Activated naive CD8-positive, alpha-beta T cell treated with anti-CD3 and anti-CD28 coated beads, Interleukin-2, amount 50 U/mL, for 16 hours (primary cell): Measurements from ENCODE around the gene FKBP9.
"Not testable (repeated sequence)": the region's sequence is repeated elsewhere in the genome, so short reads cannot be mapped to it uniquely, and the experiment has no call there.

Experiments used
- DNase-seq: peaks from one replicate; pipeline ENCODE4 v3.0.0-alpha.2; 2020; ENCODE audit warnings: low read depth, low spot score

FKBP9 gene

DNA sequence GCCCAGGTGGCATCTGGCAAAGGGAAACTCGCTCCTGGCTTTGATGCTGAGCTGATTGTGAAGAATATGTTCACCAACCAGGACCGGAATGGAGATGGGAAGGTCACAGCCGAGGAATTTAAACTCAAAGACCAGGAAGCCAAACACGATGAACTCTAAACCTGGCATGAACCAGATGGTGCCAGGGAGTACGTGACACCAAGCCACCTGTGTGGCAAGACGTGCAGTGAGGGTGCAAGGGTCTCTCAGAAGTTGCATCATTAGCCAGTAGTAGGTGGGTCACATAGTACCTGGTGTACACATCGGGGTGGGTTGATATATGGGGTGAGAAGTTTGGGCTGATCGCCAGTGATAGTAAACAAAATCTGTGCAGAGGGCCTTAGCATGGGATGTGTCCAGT lies 48.0 kb downstream of the FKBP9 start:
- DNase-seq: not testable (repeated sequence)

DNA sequence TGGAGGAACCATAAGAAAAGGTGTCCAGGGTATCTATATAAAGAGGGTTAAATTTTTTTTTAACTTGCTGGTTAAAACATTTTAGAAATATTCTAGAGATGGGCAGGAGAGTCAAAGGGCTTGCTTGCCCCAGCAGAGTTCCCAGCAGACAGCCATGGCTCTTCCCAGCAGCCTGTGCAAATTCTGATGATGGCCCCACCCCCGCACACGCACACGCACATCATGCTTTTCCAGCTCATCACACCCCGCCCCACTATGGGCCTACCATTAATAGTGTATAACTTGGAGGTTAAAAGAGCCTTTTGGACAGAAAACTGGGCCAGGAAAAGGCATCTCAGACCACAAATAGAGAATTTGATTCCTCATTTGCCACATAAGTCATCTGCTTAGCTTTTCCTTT lies 48.5 kb downstream of the FKBP9 start:
- DNase-seq: not testable (repeated sequence)

DNA sequence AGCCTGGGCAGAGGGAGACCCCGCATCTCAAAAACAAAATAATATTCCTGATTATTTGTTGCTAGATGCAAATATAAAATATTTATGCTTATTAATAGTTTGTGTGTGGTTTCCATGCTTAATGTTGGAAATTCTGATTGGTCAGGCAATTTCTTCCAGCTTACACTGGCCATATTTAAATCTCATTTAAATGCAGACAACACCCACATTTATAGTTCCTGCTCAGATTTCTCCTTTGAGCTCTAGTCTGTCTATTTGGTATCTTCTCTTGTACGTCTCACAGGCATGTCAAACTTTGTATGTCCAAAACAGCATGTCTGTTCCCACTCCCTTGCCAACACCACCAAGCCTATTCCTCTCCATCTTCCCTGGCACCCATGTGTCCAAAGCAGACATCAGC lies 52.5 kb downstream of the FKBP9 start:
- no peak for DNase-seq

DNA sequence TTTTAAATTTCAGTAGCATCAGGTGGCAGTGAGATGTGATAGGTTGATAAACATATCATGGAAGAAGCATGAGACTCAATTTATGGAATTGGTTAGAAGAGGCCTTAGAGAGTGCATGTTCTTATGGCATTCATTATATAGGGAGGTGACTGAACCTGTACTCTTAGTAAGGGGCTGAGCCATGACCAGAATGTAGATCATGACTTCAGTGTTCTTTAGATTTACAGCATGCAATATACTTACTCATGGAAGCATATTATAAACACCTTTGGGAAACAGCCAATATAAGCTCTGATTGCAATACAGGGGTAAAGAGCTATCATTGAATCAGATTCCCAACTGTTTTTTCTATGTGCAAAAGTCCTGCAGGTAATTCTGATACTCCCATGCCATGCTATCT lies 55.1 kb downstream of the FKBP9 start:
- DNase-seq: no peak

DNA sequence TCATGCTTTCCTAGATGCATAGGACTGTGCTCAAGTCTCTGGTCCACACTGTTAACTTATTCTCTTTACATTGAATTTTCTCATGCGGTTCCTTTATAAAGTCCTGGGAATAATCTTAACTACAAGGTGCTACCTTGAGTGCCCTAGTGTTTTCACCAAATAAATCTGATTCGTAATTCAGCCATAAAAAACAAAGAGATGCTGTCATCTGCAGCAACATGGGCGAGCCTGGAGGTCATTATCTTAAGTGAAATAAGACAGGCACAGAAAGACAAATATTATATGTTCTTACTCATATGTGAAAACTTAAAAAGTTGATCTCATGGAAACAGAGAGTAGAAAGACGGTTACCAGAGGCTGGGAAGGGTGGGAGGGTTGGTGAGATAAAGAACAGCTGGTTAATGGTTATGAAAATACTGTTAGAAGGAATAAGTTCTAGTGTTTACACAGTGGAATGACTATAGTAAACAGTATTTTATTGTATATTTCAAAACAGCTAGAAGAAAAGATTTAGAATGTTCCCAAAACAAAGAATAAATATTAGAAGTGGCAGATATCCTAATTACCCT lies 67.0 kb downstream of the FKBP9 start:
- no peak for DNase-seq

DNA sequence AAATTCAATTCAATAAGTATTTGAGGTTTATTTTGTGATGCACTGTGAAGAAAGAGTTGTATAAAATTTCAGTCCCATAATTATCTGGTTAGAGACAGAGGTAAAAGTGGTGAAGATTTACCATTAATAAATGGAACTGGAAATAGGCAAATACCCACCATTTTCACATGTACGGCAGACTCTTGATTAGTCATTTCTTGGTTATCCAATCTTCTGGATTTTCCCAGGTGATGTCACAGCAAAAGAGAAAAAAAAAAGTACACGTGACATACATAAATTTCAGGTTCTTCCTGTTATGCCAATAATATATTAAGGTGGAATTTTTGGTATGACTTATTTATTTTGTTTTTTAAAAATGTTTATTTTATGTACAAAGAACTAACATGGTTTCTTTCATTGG lies 78.5 kb downstream of the FKBP9 start:
- DNase-seq: no peak

DNA sequence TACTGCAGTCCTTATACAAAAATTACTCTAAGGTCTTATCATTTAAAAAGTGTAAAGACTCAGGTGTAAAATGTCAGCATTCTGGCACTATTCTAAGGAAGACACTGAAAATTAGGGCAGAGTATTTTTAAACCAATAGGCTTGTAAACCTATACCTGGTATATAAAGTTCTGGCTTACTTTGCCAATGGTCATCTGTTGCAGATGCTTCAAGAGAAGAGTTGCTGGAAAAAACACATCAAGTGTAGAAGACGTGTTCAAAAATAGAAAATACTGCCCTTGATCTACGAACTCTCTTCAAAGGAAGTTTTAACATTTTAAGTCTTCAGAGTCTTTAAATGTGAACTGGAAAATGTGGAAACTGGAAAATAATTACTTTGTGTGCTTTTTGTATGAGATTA lies 81.4 kb downstream of the FKBP9 start:
- no peak for DNase-seq

DNA sequence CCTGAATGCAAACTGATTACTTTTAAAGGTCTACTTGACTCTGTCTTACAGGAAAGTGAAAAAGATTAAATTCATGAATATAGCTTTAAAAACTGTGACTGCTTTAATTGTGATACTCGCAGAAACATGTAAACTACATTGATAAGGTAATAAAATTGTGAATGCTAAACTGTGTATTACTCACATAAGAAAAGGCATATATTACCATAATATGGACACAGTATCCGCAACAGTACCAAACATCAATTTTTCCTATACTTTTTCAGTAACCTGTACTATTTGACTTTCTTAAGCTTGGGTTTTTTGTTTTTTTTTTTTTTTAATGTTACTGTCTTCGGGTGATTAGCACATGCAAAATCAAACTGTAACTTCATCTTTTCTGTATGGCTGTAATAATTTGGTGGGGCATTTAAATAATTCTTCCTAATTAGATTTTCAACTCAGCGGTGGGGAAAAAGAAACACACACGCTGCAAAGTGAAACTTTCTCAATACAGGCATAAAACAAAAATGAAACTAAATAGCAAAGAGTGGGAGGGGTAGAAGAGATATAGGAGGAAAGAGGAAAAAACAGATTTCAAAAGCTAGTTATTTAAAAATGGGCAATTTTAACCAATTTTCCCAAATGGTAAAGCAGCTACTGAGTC lies 82.1 kb downstream of the FKBP9 start:
- DNase-seq: no peak

DNA sequence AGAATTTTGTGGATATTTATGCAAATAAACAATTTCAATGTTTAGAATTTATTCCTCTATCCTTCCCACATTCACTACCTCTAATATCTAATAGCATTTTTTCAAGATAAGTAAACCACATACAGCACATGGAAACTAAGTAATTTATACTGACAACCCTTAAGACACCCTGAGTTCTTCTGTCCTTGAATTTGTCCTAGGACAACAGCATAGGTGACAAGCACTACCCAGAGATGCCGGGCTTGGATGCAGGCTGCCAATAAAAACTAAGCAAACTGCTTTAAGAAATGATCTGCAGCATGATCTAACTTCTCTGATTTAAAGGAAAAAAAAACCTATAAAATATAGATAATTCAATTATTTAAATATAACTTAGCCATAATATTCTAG lies 82.7 kb downstream of the FKBP9 start:
- no peak for DNase-seq

DNA sequence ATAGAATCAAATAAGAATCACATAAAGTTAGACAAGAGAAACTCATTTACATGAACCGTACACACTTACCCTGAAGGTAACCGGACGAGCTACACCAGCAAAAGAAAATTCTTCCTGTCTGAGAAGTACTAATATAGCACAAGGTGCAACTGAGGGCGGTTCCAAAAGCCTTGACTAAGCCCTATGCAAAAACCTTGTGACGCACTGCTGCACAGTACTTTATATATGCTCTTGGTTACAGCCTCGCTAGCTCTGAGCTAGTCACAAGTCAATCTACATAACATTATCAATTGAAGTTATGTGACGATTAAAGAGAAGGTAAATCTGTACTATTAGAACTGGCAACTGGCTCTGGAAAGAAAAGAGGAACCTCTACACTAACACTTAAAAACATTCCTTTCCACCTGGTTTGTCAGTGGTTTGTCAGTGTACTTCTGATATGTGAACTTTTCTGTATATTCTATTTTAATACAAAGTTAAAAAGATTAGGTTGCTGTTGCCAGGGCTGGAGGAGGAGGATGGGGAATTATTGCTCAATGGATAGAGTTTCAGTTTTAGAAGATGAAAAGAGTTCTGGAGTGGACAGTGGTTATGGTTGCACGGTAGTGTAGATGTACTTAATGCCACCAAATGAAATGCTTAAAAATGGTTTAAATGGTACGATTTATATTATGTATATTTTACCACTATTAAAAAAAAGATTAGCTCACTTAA lies 83.7 kb downstream of the FKBP9 start:
- DNase-seq: peak; percentile 15

DNA sequence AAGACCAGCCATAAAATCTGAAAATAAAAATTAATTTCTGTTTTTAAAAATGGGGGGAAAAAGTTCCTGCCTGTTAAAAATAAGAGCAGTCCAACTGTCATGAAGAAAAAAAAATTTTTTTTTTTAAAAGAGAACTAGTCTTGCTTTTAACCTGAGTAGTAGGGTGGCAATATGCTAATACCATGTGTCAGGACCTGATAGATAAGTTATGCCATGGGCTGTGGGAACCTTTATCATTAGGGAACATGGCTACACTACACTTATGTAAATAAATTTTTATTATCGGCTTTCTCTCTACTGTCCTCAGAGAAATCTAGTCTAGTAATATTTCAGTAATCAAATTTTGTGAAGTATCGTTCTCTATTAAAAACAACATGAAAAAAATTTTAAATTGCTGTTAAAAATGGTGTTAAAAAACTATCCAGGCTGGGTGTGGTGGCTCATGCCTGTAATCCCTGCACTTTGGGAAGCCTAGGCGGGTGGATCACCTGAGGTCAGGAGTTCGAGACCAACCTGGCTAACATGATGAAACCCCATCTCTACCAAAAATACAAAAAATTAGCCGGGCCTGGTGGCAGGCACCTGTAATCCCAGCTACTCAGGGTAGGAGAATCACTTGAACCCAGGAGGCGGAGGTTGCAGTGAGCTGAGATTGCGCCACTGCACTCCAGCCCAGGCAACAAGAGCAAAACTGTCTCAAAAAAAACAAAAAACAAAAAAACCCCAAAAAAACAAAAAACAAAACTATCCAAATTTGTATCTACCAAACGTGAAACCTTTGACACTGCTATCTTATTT lies 84.6 kb downstream of the FKBP9 start:
- no peak for DNase-seq

DNA sequence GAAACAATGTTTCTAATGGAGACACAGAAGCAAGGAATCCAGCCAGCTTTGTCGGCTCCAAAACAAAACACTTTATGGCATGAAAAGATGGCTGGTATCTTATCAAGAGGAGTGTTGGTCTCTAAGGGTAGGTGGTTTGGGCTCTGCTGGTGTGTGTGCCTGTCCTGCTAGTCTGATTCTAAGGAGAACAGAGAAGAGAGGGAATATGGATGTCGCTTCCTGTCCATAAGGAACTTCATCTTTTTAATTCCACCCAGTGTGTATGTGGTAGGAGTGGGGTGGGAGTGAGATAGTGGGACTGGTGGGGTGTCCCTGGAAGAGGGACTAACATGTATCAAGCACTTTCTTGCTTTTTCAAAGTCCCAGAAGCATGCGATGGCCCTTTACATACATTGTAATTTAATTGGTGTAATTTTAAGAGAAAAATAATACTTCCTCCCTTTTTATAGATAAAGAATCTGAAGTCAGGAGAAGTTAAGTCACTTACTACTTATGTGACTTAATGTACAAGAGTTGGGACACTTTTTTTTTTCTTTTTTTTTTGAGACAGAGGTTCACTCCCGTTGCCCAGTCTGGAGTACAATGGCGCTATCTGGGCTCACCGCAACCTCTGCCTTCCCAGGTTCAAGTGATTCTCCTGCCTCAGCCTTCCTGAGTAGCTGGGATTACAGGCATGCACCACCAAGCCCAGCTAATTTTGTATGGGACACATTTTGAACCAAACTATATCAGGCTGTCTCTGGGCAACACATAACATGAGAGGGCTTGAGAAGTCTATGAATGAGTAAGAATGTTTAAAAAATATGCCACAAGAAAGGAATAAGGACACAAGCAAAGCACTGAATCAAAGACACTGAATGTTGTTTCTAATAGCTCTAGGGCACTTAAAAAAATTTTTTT lies 86.5 kb downstream of the FKBP9 start:
- no peak for DNase-seq

DNA sequence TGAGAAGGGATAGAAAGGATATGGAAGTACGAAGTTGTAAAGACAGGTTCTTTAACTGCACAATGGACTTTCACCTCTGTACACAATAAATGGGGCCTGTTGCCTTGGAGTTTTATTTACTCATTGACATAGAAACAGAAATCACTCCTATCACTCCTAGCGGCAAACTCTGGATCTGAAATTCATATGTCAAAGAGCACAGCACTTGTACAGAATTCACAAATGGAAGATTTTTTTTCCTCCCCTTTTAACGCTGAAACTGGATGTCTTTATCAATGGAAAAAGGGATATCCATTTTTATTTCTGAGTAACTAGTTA lies 87.1 kb downstream of the FKBP9 start:
- DNase-seq: no peak

DNA sequence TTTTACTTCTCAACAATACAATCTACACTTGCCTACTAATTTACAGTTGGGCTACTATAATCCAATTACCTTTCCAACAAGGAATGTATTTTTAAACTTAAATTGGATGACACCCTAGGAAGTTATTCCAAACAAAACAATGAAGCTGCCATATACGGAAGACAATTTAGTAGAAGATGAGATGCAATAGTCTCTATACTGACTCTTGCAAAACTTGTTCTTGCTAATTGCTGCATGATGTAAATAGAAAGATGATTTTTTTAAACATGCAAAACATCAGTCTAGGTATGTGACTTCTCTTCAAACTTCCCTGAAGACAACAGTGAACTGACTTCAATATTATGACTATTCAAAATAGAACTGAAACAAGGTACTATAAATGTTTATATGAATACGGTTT lies 87.7 kb downstream of the FKBP9 start:
- no peak for DNase-seq

DNA sequence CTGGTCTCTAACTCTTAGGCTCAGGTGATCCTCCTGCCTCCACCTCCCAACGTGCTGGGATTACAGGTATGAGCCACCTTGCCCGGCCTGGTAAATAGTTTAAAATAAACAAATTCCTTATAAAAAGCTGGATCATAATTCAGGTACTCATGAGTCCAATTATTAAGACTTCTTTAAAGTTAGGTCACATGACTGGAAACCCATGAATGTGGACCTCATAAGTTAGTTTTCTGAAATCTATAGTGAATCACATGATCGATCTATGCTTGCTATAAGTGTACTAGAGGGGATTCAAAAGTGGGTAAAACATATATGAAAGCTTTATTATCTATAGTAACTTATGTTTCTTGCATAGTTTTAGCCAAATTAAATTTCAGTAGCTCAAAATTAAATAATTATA lies 91.0 kb downstream of the FKBP9 start:
- no peak for DNase-seq

DNA sequence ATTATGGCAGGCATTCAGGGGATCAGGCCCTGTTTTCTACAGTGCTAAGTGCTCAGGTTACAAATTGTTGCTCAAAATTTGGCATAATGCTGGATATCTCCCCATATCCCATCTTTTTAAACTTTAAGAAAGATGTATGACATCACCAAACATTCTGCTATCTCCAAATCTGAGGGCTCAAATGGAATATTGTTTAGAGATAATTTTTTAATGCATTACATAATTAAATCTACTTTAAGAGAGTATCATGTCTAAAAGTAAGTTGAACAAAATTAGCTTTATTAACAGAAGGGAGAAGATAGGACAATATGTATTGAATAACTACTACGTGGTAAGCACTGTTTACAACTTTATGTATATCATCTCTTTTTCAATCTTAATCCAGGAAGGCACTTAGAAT lies 91.5 kb downstream of the FKBP9 start:
- DNase-seq: no peak

DNA sequence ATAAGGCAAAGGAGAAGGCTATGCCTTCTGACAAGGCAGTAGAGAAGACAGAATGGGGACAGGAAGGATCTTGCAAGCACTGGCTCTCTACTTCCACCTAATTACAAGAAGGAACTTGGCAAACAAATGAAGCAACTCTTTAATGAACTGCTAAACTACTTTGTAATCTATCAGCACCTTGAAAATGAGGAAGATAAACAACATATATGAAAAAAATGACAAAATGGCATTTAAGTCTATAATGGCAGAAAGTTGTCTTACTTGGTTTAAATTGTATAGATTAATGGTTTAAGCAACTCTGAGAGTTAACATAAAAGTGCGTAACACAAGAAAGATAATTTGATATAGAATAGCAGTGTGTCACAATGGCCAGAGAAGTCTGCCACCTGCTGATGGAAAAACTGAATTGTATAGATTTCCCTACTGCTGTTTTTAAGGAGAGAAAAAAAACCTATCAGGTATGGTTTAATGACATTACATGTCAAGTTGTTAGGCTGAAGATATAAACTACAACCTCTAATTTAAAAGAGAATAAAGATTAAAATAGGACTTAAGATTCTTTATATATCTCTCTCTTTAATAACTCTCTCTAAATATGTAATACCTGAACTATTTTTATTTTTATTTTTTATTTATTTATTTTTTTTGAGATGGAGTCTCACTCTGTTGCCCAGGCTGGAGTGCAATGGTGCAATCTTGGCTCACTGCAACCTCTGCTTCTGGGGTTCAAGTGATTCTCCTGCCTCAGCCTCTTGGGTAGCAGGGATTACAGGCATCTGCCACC lies 93.5 kb downstream of the FKBP9 start:
- no peak for DNase-seq

DNA sequence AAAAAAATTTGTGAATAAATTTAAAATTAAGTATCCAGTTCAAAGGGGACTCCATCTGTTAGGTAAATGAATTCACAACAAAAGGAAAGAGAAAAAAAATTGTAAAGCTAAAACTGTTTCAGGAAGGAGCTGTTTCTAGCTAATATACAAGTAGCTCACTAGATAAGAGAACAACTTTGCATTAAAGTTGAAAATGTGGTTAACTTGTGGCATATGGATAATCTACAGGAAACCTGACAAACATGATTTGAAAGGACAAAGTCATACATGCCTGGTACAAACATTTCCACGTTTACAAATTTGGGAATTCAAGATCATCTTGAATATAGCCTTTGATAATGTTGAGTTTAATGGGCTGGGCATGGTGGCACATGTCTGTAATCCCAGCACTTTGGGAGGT lies 96.5 kb downstream of the FKBP9 start:
- no peak for DNase-seq

DNA sequence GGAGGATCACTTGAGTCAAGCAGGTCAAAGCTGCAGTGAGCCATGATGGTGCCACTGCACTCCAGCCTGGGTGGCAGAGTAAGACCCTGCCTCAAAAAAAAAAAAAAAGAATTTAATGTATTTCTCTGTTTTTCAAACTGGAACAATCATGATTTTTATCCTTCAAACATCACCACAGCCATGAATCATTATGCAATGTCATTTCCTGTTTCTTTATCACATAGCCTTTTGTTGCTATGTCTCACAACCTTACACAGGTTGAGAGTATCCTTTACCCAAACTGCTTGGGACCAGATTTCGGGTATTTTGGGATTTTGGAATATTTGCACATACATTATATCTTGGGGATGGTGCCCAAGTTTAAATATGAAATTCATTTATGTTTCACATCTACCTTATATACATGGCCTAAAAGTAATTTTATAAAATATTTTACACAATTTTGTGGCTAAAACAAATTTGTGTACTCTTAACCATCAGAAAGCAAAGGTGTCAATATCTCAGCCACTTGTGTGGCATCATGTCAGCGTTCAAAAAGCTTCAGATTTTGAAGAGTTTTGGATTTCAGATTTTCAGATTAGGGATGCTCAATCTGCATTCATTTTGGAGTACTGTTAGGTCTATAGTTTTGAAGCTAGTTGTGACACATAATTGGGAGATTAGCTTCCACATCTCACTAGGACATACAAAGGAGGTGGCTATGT lies 97.2 kb downstream of the FKBP9 start:
- no peak for DNase-seq

DNA sequence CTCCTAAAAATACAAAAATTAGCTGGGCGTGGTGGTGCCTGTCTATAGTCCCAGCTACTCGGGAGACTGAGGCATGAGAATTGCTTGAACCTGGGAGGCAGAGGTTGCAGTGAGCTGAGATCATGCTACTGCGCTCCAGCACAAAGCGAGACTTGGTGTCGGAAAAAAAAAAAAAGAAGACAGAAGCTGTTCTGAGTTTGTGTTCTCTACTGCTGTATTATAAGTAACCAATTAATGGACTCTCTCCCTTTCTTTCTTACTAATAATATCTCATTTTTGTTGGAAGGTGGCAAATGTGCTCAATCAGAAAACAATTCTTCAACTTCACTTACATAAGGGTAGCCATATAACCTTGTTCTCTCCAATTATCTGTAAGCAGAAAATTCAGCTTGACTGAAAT lies 97.9 kb downstream of the FKBP9 start:
- no peak for DNase-seq
